ENCODE data around the gene TNS3. TPM values are rescaled to one million over a fixed set of nuclear protein-coding genes. Genes with fewer than 3 reads are reported as not detected.
"Not testable (repeated sequence)": the region's sequence is repeated elsewhere in the genome, so short reads cannot be mapped to it uniquely, and the experiment has no call there.

TNS3 gene
- total RNA-seq, 2 experiments from 2014 or later: 0.12 to 0.52 TPM

- Mint-ChIP-seq H3K9me3 (peaks cover 3% of the 10 kb centered on the region), H3K4me1 (no peaks in the 10 kb centered on the region), H3K36me3 (no peaks in the 10 kb centered on the region), H3K4me3 (no peak overlapping the region), H3K27ac (no peak overlapping the region), H3K27me3 (no peaks in the 10 kb centered on the region)
- no peak for DNase-seq
Observed at GRCh38 chr7:47591655-47592572, 10.0 kb upstream of the TNS3 start.

- peaks cover 5% of the 10 kb centered on the region for H3K27me3 Mint-ChIP-seq
- DNase-seq: no peak
- no peak overlapping the region for H3K4me3 Mint-ChIP-seq
- no peak overlapping the region for H3K27ac Mint-ChIP-seq
- H3K36me3 Mint-ChIP-seq: no peaks in the 10 kb centered on the region
- peaks cover 2% of the 10 kb centered on the region for H3K9me3 Mint-ChIP-seq
- H3K4me1 Mint-ChIP-seq: no peaks in the 10 kb centered on the region
Observed at GRCh38 chr7:47591089-47591654, 9.3 kb upstream of the TNS3 start.

- H3K27ac Mint-ChIP-seq, H3K27me3 Mint-ChIP-seq, H3K9me3 Mint-ChIP-seq, DNase-seq, H3K4me1 Mint-ChIP-seq, H3K4me3 Mint-ChIP-seq, H3K36me3 Mint-ChIP-seq: not testable (repeated sequence)
Observed at GRCh38 chr7:47590215-47590614, 8.3 kb upstream of the TNS3 start.

- Mint-ChIP-seq H3K9me3 (peaks cover 3% of the 10 kb centered on the region), H3K27ac (no peak overlapping the region), H3K4me3 (no peak overlapping the region), H3K36me3 (no peaks in the 10 kb centered on the region), H3K27me3 (peaks cover 6% of the 10 kb centered on the region), H3K4me1 (no peaks in the 10 kb centered on the region)
- no peak for DNase-seq
Observed at GRCh38 chr7:47588704-47589225, 6.9 kb upstream of the TNS3 start.

GRCh38 chr7:47587976-47588375, 6.1 kb upstream of the TNS3 start:
- Mint-ChIP-seq H3K27me3 (peaks cover 14% of the 10 kb centered on the region), H3K4me3 (no peak overlapping the region), H3K4me1 (no peaks in the 10 kb centered on the region)

GRCh38 chr7:47587351-47587750, 5.4 kb upstream of the TNS3 start:
- H3K36me3 Mint-ChIP-seq: no peaks in the 10 kb centered on the region
- H3K27me3 Mint-ChIP-seq: peaks cover 20% of the 10 kb centered on the region
- DNase-seq: no peak
- no peak overlapping the region for H3K4me3 Mint-ChIP-seq
- H3K4me1 Mint-ChIP-seq: no peaks in the 10 kb centered on the region
- no peak overlapping the region for H3K27ac Mint-ChIP-seq
- H3K9me3 Mint-ChIP-seq: peaks cover 3% of the 10 kb centered on the region

More at GRCh38 chr7:47587976-47588375, 6.1 kb upstream of the TNS3 start:
- Mint-ChIP-seq H3K27ac (no peak overlapping the region), H3K36me3 (no peaks in the 10 kb centered on the region), H3K9me3 (peaks cover 3% of the 10 kb centered on the region)
- no peak for DNase-seq

- no peak overlapping the region for H3K27ac Mint-ChIP-seq
- no peaks in the 10 kb centered on the region for H3K4me1 Mint-ChIP-seq
- H3K36me3 Mint-ChIP-seq: no peaks in the 10 kb centered on the region
- H3K27me3 Mint-ChIP-seq: peaks cover 23% of the 10 kb centered on the region
- peaks cover 3% of the 10 kb centered on the region for H3K9me3 Mint-ChIP-seq
- no peak for DNase-seq
- no peak overlapping the region for H3K4me3 Mint-ChIP-seq
Observed at GRCh38 chr7:47586925-47587324, 5.0 kb upstream of the TNS3 start.

GRCh38 chr7:47586161-47586670, 4.3 kb upstream of the TNS3 start:
- not testable (repeated sequence) for DNase-seq, H3K9me3 Mint-ChIP-seq, H3K27ac Mint-ChIP-seq, H3K4me3 Mint-ChIP-seq, H3K36me3 Mint-ChIP-seq, H3K4me1 Mint-ChIP-seq
- H3K27me3 Mint-ChIP-seq: peaks cover 30% of the 10 kb centered on the region

- H3K36me3 Mint-ChIP-seq: no peaks in the 10 kb centered on the region
- DNase-seq: no peak
- peaks cover 47% of the 10 kb centered on the region for H3K27me3 Mint-ChIP-seq
- H3K9me3 Mint-ChIP-seq: peaks cover 3% of the 10 kb centered on the region
- no peak overlapping the region for H3K4me3 Mint-ChIP-seq
- H3K4me1 Mint-ChIP-seq: no peaks in the 10 kb centered on the region
- H3K27ac Mint-ChIP-seq: no peak overlapping the region
Observed at GRCh38 chr7:47584536-47584895, 2.6 kb upstream of the TNS3 start.

- Mint-ChIP-seq H3K9me3 (peaks cover 3% of the 10 kb centered on the region), H3K27ac (no peak overlapping the region), H3K4me1 (peaks cover 3% of the 10 kb centered on the region), H3K27me3 (peaks cover 48% of the 10 kb centered on the region), H3K4me3 (no peak overlapping the region), H3K36me3 (no peaks in the 10 kb centered on the region)
- no peak for DNase-seq
Observed at GRCh38 chr7:47583739-47584535, 2.0 kb upstream of the TNS3 start.

GRCh38 chr7:47582764-47583738, 1.1 kb upstream of the TNS3 start:
- H3K27me3 Mint-ChIP-seq: peaks cover 50% of the 10 kb centered on the region
- H3K9me3 Mint-ChIP-seq: peaks cover 3% of the 10 kb centered on the region
- no peak overlapping the region for H3K4me3 Mint-ChIP-seq

GRCh38 chr7:47581438-47581803, 490 bp downstream of the TNS3 start:
- Mint-ChIP-seq H3K27me3 (peaks cover 46% of the 10 kb centered on the region), H3K9me3 (peaks cover 3% of the 10 kb centered on the region), H3K36me3 (no peaks in the 10 kb centered on the region), H3K27ac (no peak overlapping the region), H3K4me3 (peak overlapping the region; percentile 25), H3K4me1 (peaks cover 8% of the 10 kb centered on the region)
- no peak for DNase-seq

More at GRCh38 chr7:47582764-47583738, 1.1 kb upstream of the TNS3 start:
- no peak for DNase-seq
- Mint-ChIP-seq H3K4me1 (peaks cover 8% of the 10 kb centered on the region), H3K27ac (no peak overlapping the region), H3K36me3 (no peaks in the 10 kb centered on the region)

- Mint-ChIP-seq H3K9me3 (peaks cover 3% of the 10 kb centered on the region), H3K27ac (no peak overlapping the region), H3K4me3 (peak overlapping the region; percentile 32), H3K36me3 (no peaks in the 10 kb centered on the region), H3K27me3 (peaks cover 45% of the 10 kb centered on the region), H3K4me1 (peaks cover 8% of the 10 kb centered on the region)
- no peak for DNase-seq
Observed at GRCh38 chr7:47580811-47581331, 1.0 kb downstream of the TNS3 start.
